ENCODE measurements around the gene PACSIN2.

GRCh38 chr22:42939941-42940653, 74.9 kb downstream of the PACSIN2 start:
- TF ChIP-seq SP1 (IDR thresholded peaks at IDR 0.05) (no peak), HDGF (IDR thresholded peaks at IDR 0.05; ENCODE audit: borderline replicate concordance) (no peak), SUZ12 (IDR thresholded peaks at IDR 0.05) (no peak), FOXA1 (IDR thresholded peaks at IDR 0.05) (no peak), ZNF384 (IDR thresholded peaks at IDR 0.05) (no peak), NFRKB (IDR thresholded peaks at IDR 0.05) (no peak), PKNOX1 (IDR thresholded peaks at IDR 0.05) (no peak), BHLHE40 (IDR thresholded peaks at IDR 0.05; ENCODE audit: borderline replicate concordance) (no peak), TARDBP (IDR thresholded peaks at IDR 0.05) (no peak)

Data from HEK293T (cell line).